ENCODE results near the gene B3GAT2.
"Not testable (repeated sequence)": the region's sequence is repeated elsewhere in the genome, so short reads cannot be mapped to it uniquely, and the experiment has no call there.

B3GAT2 gene

DNA sequence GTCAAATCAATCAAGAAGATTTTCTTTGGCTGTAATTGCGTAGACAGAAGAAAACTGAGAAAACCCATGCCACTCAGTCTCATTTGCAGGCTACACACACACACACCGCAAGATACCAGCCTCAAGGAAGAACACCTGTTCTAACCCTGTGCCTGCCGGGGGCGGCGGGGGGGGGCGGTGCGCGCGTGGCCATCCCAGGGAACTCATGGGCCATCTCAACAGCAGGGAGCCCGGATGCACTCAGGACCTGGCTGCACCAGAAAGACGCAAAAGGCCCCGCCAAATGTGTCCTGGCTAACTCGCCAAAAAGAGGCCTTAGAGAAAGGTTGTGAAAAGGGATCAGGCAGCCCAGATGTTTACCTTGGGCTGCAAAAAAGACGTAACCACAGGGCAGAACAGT, 2.1 kb downstream of the B3GAT2 start:
- TF ChIP-seq, protein P1, sequence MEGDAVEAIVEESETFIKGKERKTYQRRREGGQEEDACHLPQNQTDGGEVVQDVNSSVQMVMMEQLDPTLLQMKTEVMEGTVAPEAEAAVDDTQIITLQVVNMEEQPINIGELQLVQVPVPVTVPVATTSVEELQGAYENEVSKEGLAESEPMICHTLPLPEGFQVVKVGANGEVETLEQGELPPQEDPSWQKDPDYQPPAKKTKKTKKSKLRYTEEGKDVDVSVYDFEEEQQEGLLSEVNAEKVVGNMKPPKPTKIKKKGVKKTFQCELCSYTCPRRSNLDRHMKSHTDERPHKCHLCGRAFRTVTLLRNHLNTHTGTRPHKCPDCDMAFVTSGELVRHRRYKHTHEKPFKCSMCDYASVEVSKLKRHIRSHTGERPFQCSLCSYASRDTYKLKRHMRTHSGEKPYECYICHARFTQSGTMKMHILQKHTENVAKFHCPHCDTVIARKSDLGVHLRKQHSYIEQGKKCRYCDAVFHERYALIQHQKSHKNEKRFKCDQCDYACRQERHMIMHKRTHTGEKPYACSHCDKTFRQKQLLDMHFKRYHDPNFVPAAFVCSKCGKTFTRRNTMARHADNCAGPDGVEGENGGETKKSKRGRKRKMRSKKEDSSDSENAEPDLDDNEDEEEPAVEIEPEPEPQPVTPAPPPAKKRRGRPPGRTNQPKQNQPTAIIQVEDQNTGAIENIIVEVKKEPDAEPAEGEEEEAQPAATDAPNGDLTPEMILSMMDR (IDR thresholded peaks at IDR 0.05; ENCODE audit: borderline replicate concordance, insufficient read depth, low read depth, low read length): no peak
- H3K4me3 ChIP-seq (ENCODE audit: low read depth, low read length): no peak overlapping the region

DNA sequence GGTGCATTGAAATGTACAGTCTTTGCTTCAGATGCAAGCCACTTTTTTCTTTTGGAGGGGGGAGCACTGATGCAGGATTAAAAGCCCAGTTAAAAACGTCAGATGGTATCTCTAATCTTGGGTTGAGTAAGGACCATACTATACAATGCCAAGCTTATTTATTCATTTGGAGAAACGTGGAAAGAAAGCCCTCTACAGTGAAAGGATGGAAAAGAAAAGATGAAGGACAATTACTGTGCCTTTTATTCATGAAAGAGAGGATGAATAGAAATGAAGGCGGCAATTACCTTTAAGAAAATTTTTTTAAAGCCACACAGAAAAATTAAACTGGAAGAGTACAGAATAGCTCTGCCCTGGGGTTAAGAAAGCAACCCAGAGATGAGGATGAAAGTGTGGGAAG, 2.7 kb downstream of the B3GAT2 start:
- TF ChIP-seq, protein P1 (IDR thresholded peaks at IDR 0.05; ENCODE audit: borderline replicate concordance, insufficient read depth, low read depth, low read length): no peak
- no peak overlapping the region for H3K4me3 ChIP-seq (ENCODE audit: low read depth, low read length)

DNA sequence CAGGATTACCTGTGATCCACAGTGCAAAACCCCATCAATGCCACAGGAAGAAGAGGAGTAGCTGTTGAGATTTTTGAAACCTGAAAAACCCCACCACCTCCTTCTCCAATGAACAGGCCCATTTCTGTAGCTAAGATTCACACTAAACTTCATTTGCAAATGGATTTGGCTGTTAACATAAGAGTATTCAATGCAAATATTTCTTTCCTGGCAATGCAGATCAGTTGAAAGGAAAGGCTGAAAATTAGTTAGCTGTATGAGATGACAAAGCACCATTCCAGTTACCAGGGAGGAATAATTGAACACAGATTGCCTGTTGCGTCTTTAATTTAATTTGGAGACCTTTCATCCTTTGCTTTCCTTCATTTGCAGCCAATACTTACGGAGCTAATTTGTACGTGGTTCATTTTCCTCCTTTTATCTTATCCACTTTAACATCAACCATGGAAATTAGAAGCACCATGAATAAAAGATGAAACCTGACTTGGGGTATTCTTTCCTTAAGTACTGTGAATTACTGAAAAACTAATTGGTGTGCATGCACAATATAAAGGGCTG, 4.2 kb downstream of the B3GAT2 start:
- no peak overlapping the region for H3K4me3 ChIP-seq (ENCODE audit: low read depth, low read length)
- TF ChIP-seq, protein P1 (IDR thresholded peaks at IDR 0.05; ENCODE audit: borderline replicate concordance, insufficient read depth, low read depth, low read length): no peak

DNA sequence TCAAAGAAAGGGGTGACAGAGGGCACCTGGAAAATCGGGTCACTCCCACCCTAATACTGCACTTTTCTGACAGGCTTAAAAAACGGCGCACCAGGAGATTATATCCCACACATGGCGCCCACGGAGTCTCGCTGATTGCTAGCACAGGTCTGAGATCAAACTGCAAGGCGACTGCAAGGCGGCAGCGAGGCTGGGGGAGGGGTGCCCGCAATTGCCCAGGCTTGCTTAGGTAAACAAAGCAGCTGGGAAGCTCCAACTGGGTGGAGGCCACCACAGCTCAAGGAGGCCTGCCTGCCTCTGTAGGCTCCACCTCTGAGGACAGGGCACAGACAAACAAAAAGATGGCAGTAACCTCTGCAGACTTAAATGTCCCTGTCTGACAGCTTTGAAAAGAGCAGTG, 12.5 kb downstream of the B3GAT2 start:
- H3K4me3 ChIP-seq (ENCODE audit: low read depth, low read length): not testable (repeated sequence)

DNA sequence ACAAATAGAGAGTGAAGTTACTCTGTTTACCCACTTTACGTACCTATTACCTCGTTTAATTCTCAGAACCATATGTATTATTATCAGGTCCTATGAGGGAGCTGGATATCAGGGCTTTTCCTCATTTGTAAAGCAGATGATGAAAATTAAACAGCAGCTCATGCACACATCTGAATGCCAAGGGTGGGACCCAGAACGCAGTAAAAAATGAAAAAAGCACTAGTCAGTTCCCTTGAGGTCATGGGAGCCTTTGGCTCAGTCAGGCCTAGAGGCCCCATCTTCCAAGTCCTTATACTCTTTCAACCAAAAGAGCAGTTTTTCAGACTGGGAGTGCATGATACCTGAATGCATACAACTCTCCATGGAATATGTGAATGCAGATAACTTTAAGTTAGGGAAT, 23.0 kb downstream of the B3GAT2 start:
- TF ChIP-seq, protein P1 (IDR thresholded peaks at IDR 0.05; ENCODE audit: borderline replicate concordance, insufficient read depth, low read depth, low read length): no peak
- no peak overlapping the region for H3K4me3 ChIP-seq (ENCODE audit: low read depth, low read length)

DNA sequence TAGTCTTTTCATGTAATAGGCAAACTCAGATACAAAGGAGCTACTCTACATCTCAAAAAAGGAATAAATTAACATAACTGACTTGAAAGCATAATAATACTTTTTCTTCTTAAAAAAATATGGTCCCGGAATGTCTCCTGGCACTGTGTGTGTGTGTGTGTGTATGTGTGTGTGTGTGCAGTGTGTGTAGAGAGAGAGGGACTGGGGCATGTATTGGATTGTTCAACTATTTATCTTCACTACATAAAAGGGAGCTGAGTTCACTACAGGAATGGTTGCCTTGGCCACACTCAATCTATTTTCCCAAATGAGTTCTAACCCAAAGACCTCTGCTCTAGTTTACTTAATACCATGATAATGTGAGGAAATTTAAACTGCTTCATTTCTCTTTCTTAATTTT, 51.1 kb downstream of the B3GAT2 start:
- H3K4me3 ChIP-seq (ENCODE audit: low read depth, low read length): no peak overlapping the region
- TF ChIP-seq, protein P1 (IDR thresholded peaks at IDR 0.05; ENCODE audit: borderline replicate concordance, insufficient read depth, low read depth, low read length): no peak

DNA sequence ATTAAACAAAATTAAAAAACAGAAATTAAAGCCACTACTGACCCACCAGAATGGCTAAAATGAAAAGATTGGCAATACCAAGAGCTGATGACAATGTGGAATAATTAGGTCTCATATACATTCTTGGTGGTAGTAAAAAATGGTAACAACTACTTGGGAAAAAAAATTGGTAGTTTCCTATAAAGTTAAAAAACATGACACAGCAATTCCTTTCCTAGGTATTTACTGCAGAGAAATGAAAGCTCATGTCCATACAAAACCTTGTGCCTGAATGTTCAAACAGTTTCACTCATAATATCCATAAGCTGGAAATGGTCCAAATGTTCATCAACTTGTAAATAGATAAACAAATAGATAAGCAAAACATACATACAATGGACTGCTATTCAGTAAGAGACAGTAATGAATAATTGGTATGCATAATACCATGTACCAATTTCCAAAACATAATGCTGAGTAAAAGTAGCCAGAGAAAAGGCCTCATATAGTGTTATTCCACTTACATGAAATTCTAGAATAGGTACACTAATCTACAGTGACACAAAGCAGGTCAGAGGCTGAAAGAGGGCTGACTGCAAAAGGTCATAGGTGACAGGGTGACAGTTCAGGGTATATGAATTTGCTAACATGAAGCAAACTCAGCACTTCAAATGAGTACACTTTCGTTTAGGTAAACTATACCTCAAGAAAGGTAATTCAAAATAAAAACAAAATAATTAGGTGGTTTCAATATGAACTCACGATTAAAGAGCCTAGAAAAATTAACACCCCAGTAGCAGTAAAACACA, 53.0 kb downstream of the B3GAT2 start:
- TF ChIP-seq, protein P1 (IDR thresholded peaks at IDR 0.05; ENCODE audit: borderline replicate concordance, insufficient read depth, low read depth, low read length): no peak

More for the DNA sequence above, 53.0 kb downstream of the B3GAT2 start:
- no peak overlapping the region for H3K4me3 ChIP-seq (ENCODE audit: low read depth, low read length)
